Calu3 (cell line): Measurements from ENCODE around the gene VDR. TPM values are rescaled to one million over a fixed set of nuclear protein-coding genes. Genes with fewer than 3 reads are reported as not detected.

Source experiments
- BruUV-seq: library from RNA; stranded (reverse); fragments of 400-500 nt; replicated peaks from 2 replicates; lab custom pipeline; 2021; lab: Mats Ljungman, UMichigan
- CTCF ChIA-PET: fragments of 300-600 bp; sonication (Branson Sonifier 250); formaldehyde crosslinking; loops from one replicate; lab custom pipeline; 2022; ENCODE audit warnings: antibody characterized with exemption; lab: Charles Lee
- DNase-seq: peaks from one replicate; pipeline ENCODE4 v3.0.0; 2022
- H3K27ac Mint-ChIP-seq: one replicate; pipeline ENCODE4 v1.8.0; 2022; ENCODE audit warnings: mixed read lengths; ENCODE audit not compliant: unreplicated experiment
- H3K27me3 Mint-ChIP-seq: one replicate; pipeline ENCODE4 v1.8.0; 2022; ENCODE audit warnings: mixed read lengths; ENCODE audit not compliant: unreplicated experiment
- H3K36me3 Mint-ChIP-seq: one replicate; pipeline ENCODE4 v1.8.0; 2022; ENCODE audit warnings: mild to moderate bottlenecking, moderate library complexity, mixed read lengths; ENCODE audit not compliant: insufficient read depth, unreplicated experiment
- H3K4me1 Mint-ChIP-seq: one replicate; pipeline ENCODE4 v1.8.0; 2022; ENCODE audit warnings: mild to moderate bottlenecking, low read depth, mixed read lengths; ENCODE audit not compliant: unreplicated experiment
- H3K4me3 Mint-ChIP-seq: one replicate; pipeline ENCODE4 v1.8.0; 2022; ENCODE audit warnings: mild to moderate bottlenecking, low read depth, moderate library complexity, mixed read lengths; ENCODE audit not compliant: unreplicated experiment
- H3K9me3 Mint-ChIP-seq: one replicate; pipeline ENCODE4 v1.8.0; 2022; ENCODE audit warnings: low read depth, mixed read lengths; ENCODE audit not compliant: unreplicated experiment
- CTCF ChIP-seq: fragments of 200-600 bp; IDR thresholded peaks from one replicate; pipeline ENCODE4 v1.8.0; 2022; ENCODE audit warnings: antibody characterized with exemption; ENCODE audit not compliant: unreplicated experiment
- intact Hi-C: fragments of 100-400 bp; cut with micrococcal nuclease; formaldehyde crosslinking; loops from one replicate; pipeline ENCODE4 v1.10.0; 2022; ENCODE audit not compliant: unreplicated experiment
- total RNA-seq: library from RNA; stranded (reverse); gene quantifications from 2 replicates; pipeline ENCODE4 v1.2.3, GENCODE V29; 2022

Gene VDR
- total RNA-seq, 1 experiment from 2014 or later: 10.1 TPM

- TF ChIP-seq CTCF: no peak
- no peak for DNase-seq
- H3K9me3 Mint-ChIP-seq: no peaks in the 10 kb centered on the region
- no peaks in the 10 kb centered on the region for H3K36me3 Mint-ChIP-seq
- H3K4me1 Mint-ChIP-seq: no peaks in the 10 kb centered on the region
- H3K4me3 Mint-ChIP-seq: no peak overlapping the region
- CTCF ChIA-PET: no interaction called here
- no peaks in the 10 kb centered on the region for H3K27me3 Mint-ChIP-seq
- no peak overlapping the region for H3K27ac Mint-ChIP-seq
- BruUV-seq: no TSS peak
- intact Hi-C loops: no loop called here
Observed at GRCh38 chr12:47864646-47865235, 40.1 kb downstream of the VDR start.

GRCh38 chr12:47863985-47864384, 40.8 kb downstream of the VDR start:
- Mint-ChIP-seq H3K27ac (no peak overlapping the region), H3K4me3 (no peak overlapping the region), H3K4me1 (no peaks in the 10 kb centered on the region), H3K27me3 (no peaks in the 10 kb centered on the region), H3K36me3 (no peaks in the 10 kb centered on the region), H3K9me3 (no peaks in the 10 kb centered on the region)
- DNase-seq: no peak
- CTCF ChIA-PET: interaction anchor here (0.6 kb wide), 1 partner anchor 179 kb away, joined by 4 read pairs; no protein-coding TSS in a partner anchor
- no peak for TF ChIP-seq CTCF
- intact Hi-C loops: no loop called here
- no TSS peak for BruUV-seq

- H3K4me3 Mint-ChIP-seq: no peak overlapping the region
- no peak for TF ChIP-seq CTCF
- H3K27ac Mint-ChIP-seq: no peak overlapping the region
- no peaks in the 10 kb centered on the region for H3K27me3 Mint-ChIP-seq
- no peaks in the 10 kb centered on the region for H3K9me3 Mint-ChIP-seq
- intact Hi-C loops: no loop called here
- CTCF ChIA-PET: interaction anchor here (0.6 kb wide), 1 partner anchor 178 kb away, joined by 4 read pairs; no protein-coding TSS in a partner anchor
- H3K36me3 Mint-ChIP-seq: no peaks in the 10 kb centered on the region
- H3K4me1 Mint-ChIP-seq: peaks cover 4% of the 10 kb centered on the region
- no TSS peak for BruUV-seq
- no peak for DNase-seq
Observed at GRCh38 chr12:47863467-47863866, 41.3 kb downstream of the VDR start.

- CTCF ChIA-PET: interaction anchor here (0.5 kb wide), 1 partner anchor 122 kb away, joined by 3 read pairs; no protein-coding TSS in a partner anchor
- H3K36me3 Mint-ChIP-seq: no peaks in the 10 kb centered on the region
- H3K27me3 Mint-ChIP-seq: no peaks in the 10 kb centered on the region
- peaks cover 7% of the 10 kb centered on the region for H3K4me1 Mint-ChIP-seq
- H3K4me3 Mint-ChIP-seq: no peak overlapping the region
- no peak for TF ChIP-seq CTCF
- H3K9me3 Mint-ChIP-seq: no peaks in the 10 kb centered on the region
- BruUV-seq: no TSS peak
- no peak overlapping the region for H3K27ac Mint-ChIP-seq
- DNase-seq: no peak
- intact Hi-C loops: no loop called here
Observed at GRCh38 chr12:47862881-47863280, 41.9 kb downstream of the VDR start.
